Adipose tissue (tissue), 3 donors: Measurements from ENCODE around the gene SCTR. TPM values are rescaled to one million over a fixed set of nuclear protein-coding genes. Genes with fewer than 3 reads are reported as not detected.

Experiments
- H3K27ac ChIP-seq: one replicate; pipeline ENCODE4 v1.5.1; 2013; ENCODE audit warnings: low read depth, low read length
- WGBS, 3 donors: extraction: QIAGEN DNeasy Blood & Tissue Kit; methylation state at CpG; one replicate each; pipeline ENCODE4 v1.1.7; 2013; 5-methylcytosine and 5-hydroxymethylcytosine counted together
- polyA plus RNA-seq, 3 donors: library from polyadenylated mRNA; stranded (reverse); fragments of 200-250 nt; gene quantifications; one replicate each; pipeline ENCODE4 v1.2.3, GENCODE V29; 2013
- donor health status: healthy with polysubstance abuse.
- donor health status: Bipolar disorder and iron deficiency.
- donor health status: healthy.

Gene SCTR
- polyA plus RNA-seq, 3 donors: 0.65 to 59.8 TPM; not detected in 1

DNA sequence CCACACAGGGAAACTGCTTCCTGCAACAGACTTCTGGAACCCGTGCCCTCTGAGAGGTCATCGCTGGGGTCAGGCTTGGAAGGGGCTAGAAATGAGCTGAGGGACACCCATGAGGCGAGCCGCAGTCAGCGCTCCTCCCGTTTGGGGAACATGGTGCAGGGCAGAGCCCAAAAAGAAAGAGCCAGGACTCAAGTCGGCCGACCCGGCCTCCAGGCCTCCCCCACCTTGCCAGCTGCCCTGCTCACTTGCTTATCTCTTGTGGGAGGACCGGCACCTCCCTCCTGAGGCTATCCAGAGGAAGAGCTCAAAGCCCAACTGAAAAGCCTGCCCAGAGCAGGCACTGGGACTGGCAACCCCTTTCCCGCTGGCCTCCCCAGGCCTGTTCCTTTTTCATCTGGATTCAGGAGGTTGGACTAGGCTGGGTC lies 43.6 kb downstream of the SCTR start:
- WGBS, 3 donors: 56 to 85% (median 80%) methylated on average over 11 of the region's 11 CpGs
- no peak overlapping the region for H3K27ac ChIP-seq

DNA sequence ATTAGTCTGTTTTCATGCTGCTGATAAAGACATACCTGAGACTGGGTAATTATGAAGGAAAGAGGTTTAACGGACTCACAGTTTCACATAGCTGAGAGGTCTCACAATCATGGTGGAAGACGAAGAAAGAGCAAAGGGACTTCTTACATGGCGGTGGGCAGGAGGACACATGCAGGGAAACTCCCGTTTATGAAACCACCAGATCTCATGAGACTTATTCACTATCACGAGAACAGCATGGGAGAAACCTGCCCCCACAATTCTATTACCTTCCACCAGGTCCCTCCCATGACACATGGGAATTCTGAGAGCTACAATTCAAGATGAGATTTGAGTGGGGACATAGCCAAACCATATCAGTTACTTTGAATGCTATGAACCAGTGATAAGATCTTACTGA lies 44.1 kb downstream of the SCTR start:
- no peak overlapping the region for H3K27ac ChIP-seq
- 88 to 94% (median 93%) methylated on average over 5 of the region's 5 CpGs for WGBS, 3 donors

DNA sequence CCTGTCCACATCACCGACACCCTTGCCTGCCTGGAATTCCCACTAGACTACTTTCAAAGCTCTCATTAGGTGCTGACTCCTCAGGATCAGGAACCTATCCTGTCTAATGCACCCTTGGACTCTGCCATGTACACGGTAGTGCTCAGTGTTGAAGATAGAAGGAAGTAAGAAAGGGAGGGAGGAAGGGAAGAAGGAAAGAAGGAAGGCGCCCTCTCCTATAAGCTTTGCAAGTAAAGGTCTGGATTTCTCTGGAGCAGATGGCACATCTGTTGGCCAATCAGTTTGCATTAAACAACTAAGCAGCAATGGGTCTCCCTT lies 45.3 kb downstream of the SCTR start:
- WGBS, 3 donors: 77 to 88% (median 79%) methylated on average over 3 of the region's 3 CpGs
- H3K27ac ChIP-seq: no peak overlapping the region

DNA sequence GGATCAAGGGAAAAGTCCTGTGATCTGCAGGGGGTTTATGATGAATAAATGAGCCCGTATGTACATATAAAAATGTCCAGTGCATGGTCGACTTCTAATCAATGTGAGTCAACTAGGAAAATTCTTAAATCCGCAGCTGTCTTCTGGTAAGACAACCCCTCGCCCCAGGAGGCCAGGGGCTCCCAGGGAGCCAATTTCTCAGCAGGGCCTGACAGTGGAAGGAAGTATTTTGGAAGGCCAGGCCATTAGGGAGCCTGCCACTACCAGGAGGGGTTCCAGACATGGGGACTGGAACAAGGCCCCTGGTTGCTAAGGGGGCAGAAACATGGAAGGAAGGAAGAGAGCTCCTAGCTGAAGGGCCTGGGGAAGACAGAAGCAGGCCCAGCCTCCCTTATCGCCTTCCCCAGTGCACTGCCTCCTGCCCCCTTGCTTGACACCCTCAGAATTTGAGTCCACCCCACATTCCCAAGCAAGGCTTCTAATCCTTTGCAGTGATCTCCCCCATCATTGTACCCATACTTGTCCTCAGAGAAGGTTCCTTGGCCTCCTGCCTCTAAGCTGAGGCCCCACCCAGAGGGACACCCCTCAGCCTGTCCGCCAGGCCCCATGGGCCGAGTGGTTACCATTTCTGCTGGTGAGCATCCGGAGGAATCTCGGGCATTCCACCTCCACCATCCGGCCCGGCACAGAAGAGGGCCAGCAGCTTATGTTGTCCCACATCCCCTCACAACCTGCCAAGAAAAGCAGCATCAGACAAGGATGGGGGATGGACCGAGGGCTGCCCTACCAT lies 45.9 kb downstream of the SCTR start:
- 80 to 91% (median 90%) methylated on average over 12 of the region's 12 CpGs for WGBS, 3 donors
- no peak overlapping the region for H3K27ac ChIP-seq

DNA sequence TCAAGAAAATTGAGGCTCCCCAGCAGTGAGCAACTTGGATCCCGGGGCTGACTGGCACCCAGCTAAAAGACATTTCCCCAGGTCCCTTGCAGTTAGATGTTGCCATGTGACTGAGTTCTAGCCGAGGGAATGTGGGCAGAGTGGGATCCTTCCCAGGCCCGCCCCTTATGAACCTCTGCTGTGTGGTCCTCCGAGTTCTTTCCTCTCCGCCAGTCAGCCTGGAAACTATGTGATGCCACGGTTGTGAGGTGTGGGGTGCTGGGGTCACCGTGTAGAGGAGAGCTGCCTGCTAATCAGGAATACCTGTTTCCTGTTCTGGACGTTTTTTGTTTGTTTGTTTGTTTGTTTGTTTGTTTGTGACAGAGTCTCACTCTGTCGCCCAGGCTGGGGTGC lies 47.2 kb downstream of the SCTR start:
- WGBS, 3 donors: 68 to 72% (median 69%) methylated on average over 9 of the region's 9 CpGs
- H3K27ac ChIP-seq: no peak overlapping the region

DNA sequence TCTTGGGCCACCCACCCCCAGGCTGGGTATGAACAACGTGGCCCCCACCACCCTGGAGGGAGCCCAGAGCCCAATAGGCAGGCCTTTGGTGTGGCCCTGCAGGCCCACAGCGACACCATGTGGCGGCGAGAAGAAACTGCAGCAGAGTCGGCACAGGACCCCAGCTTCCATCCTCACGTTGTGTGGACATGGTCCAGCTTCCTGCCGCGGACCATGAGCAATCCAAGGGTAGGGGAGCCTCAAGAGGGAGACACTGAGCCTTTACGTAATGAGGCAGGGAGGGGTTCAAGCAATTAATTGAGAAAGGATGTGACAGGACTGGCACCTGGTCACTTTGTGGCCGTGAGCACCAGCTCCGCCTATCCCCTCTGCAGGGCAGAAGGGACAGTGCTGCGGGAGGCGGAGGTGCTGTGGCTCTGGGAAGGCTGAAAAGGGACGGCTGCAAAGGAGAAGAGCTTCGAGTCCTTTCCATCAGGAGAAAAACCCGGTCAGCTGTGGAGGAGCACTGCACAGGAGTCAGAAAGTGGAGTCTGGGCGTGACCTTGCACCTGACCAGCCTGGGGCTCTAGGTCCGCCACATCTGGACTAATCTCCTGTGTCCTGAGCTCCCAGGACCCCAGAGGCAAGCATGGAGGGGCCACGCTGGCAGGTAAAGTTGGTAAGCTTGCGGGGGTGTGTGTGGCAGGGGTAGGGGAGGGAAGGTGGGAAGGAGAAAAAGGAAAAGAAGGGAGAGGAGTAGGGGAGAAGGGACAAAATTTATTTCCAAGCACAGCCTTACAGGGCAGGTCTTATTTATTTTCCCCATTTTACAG lies 47.8 kb downstream of the SCTR start:
- 25 to 28% (median 26%) methylated on average over 20 of the region's 20 CpGs for WGBS, 3 donors
- no peak overlapping the region for H3K27ac ChIP-seq

DNA sequence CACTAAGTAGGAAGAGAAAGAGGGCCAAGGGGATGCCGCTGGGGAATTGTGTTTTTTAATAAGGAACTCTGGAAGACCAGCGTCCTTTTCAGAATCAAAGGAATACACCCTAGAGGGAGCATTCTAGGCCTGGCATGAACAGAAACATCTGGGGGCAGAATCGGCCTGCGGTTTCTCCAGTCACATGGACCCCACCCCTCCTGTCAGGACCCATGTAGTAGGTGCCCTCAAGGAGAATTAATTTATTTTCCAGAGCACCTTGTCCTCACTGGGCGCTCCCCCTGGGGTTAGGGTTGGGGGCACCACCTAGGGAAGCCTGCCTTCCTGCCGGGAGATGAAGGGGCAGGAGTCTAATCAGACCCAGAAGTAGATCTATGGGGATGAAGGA lies 48.4 kb downstream of the SCTR start:
- H3K27ac ChIP-seq: no peak overlapping the region
- WGBS, 3 donors: 64 to 78% (median 71%) methylated on average over 6 of the region's 6 CpGs

DNA sequence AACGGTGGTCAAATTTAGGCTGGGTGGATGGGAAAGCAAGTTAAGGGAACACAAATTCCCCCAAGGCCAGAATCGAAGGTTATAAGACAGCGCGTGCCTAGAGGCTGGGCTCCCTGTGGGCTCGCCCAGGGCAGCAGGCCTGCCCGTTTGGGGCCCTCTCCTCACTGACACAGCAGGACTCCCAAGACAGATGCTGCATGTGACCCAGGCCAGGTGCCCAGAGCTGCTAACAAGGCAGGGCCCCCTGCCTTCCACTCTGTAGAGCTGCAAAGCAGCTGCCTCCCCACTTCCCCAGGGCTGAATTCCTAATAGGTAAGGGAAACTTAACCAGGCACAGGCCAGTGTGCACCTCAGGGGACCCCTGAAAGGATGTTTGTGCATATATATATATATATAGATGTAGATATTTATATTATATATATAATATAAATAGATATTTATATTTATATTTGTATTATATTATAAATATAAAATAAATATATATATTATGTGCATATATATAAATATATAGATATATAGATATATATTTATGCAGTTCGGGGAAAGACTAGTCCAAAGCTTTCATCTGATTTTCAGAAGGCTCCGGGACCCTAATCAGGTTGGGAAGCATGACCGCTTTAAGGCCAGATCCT lies 48.9 kb downstream of the SCTR start:
- H3K27ac ChIP-seq: no peak overlapping the region
- 78 to 85% (median 78%) methylated on average over 9 of the region's 9 CpGs for WGBS, 3 donors

DNA sequence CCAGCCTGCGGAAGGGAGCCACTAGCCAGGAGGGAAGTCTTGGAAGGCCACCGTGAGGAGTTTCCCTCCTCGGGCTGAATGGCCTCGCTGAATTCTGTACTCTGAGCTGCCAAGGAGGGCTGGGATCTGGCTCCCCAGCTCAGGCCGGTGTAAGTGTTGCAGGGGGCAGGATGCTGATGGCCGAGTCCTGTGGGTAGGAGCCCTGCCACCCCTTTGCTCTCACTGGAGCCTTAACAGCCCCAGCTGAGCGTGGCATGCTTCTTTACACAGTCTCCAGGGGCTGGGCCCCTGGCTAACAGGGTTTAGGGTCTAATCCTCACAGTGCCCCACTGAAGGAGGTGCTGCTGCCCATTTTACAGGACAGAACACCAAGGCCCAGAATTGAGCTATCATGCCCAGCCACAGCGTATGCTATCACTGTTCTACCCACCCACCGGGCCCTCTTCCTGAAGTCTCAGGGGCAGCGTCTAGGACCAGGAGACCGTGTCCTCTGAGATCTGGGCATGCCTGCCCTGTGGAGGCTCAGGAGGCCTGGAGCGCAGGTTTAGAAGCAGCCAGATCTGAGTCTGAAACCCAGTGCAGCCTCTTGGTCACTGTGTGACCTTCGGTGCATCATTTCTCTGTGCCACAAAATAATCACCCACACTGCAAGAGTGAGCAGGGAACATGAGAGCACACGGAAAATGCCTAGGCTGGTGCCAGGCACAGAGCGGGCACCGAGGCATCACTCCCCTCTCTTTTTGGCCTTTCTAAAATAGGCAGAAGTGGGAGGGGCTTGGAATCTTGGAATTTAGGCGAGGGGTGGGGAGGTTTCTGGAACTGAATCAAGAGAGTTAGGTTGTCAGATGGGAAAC lies 49.7 kb downstream of the SCTR start:
- 81 to 91% (median 85%) methylated on average over 17 of the region's 17 CpGs for WGBS, 3 donors
- H3K27ac ChIP-seq: no peak overlapping the region

DNA sequence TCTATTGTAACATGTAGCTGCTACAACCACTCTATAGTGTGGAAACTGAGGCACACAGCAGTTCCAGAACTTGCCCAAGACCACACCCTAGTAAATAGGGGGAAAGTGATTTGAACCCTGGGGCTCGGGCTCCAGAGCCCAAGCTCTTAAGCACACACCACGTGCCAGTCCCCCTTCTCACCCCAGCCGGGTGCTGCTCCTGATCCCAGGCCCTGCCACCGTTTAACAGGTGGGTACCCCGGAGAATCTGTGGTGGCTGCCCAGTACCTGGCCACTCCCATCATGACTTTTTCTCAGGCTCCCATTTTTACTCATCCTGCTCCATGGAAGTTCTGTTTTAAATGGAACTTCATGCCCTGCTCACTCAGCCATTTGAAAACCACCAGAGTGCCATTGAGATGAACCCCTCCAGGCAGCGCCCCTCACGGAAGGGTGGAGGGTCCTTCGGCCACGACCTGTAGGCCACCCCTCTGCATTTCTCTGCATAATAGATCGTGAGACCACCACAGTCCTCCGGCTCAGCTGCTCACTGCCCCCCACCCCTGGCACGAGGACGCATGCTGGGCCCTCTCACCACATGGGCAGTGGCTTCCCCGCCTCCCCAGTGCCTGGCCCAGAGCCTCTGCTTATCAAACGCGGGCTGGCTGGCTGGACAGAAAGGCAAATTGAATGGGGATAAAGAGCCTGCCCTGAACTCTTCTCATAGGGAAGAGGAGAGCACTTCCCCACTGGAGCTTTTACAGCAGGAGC lies 50.5 kb downstream of the SCTR start:
- 84 to 90% (median 86%) methylated on average over 16 of the region's 16 CpGs for WGBS, 3 donors
- no peak overlapping the region for H3K27ac ChIP-seq

DNA sequence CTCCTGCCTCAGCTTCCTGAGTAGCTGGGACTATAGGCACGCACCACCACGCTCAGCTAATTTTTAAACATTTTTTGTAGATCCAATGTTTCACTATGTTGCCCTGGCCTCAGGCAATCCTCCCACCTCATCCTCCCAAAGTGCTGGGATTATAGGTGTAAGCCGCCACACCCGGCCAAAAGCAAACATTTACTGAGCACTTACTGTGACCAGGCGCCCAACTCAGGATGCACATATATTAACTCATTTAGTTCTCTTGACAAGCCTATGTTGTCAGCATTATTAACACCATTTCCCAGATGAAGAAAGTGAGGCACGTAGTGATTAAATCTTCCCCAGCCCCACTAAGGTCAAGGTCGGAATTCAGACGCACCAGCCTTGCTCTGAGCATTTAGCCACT lies 51.5 kb downstream of the SCTR start:
- WGBS, 3 donors: 90 to 97% (median 93%) methylated on average over 8 of the region's 8 CpGs

DNA sequence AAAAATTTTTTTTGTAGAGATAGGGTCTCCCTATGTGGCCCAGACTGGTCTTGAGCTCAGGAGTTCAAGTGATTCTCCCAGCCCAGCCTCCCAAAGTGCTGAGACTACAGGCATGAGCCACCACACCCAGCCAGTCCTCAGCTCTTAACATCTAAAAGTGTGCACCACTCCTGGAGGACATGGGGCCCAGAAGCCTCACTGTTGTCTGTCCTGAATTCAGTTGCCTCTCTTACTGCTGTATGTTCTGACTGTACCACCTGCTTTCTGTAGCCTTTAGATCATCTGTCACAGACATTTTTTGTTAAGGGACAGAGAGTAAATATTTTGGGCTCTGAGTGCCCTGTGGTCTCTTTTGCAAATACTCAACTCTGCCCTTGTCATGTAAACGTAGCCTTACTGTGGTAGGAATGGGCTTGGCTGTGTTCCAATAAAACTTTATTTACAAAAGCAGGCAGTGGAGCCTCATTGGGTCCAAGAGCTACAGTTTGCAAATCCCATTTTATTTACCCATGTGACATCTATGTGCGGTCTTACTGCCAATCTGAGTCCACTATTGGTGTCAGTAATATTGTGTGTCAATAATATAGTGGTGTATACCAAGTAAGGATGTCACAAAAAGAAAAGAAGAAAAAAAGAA lies 54.5 kb downstream of the SCTR start:
- H3K27ac ChIP-seq: no peak overlapping the region
- 13 to 80% (median 27%) methylated on average over 2 of the region's 2 CpGs for WGBS, 3 donors

More for the DNA sequence above, 51.5 kb downstream of the SCTR start:
- no peak overlapping the region for H3K27ac ChIP-seq

DNA sequence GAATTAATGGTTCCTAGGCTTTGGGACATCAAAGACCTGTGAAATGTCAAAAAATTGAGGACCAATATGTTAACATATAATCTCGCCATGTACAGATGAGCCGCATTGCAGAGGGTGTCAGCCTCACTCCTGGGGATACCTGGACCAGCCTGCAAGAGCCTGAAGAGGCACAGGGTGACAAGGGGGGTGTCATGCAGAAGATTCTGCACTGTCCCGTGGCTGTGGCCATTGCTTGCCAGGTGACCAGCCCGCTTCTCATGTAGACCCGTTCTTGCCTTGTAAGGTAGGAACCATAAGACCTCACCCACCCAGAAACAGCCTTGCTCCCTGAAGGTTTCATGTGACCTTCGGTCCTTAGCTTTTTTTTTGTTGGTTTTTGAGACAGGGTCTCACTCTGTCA lies 55.2 kb downstream of the SCTR start:
- 82 to 88% (median 87%) methylated on average over 6 of the region's 6 CpGs for WGBS, 3 donors

DNA sequence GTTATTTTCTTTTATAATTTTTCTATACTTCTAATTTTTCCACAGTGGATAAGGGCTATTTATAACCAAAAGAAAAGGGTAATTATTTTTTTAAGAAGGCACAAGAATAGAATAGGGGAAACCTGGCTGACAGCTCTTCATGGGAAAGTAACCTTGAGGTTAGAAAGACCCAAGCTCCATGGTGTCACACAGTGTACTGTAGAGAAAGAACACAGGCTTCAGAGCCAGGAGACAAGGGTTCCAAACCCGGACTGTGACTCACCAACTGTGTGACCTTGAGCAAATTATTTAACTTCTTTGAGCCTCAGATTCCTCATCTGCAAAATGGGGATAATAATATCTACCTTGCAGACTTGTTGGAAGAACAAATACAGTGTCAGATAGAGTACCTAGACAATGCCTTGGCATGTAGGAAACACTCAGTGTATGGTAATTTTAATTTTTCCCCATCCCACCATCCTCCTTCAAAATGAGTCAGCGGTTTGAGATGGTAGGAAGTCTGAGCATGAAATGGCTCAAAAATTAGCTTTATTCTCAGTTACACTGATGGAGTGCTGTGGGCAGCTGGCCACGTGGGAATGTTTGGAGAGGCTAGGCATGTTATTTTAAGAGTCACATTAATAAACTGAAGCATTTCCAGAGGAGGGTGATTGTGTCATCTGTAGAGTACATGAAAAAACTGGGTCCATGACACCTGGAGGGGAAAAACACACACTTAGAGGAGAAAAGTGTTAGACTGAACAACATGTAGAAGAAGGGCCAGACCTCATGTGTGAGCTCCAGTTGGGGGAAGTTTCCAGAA lies 55.9 kb downstream of the SCTR start:
- 50 to 63% (median 61%) methylated on average over 3 of the region's 3 CpGs for WGBS, 3 donors
- H3K27ac ChIP-seq: no peak overlapping the region

More for the DNA sequence above, 55.2 kb downstream of the SCTR start:
- H3K27ac ChIP-seq: no peak overlapping the region

DNA sequence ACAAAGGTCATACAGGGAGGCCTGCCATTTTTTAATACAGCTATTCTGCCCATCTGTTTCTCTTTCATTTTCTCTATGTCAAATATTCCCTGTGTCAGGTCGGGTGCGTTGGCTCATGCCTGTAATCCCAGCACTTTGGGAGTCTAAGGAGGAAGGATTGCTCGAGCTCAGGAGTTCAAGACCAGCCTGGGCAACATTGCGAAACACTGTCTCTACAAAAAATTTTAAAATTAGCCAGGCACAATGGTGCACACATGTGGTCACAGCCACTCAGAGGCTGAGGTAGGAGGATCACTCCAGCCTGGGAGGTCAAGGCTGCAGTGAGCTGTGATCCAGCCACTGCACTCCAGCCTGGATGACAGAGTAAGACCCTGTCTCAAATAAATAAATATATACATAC lies 57.9 kb downstream of the SCTR start:
- WGBS, 3 donors: 80 to 90% (median 86%) methylated on average over 4 of the region's 4 CpGs
- no peak overlapping the region for H3K27ac ChIP-seq

DNA sequence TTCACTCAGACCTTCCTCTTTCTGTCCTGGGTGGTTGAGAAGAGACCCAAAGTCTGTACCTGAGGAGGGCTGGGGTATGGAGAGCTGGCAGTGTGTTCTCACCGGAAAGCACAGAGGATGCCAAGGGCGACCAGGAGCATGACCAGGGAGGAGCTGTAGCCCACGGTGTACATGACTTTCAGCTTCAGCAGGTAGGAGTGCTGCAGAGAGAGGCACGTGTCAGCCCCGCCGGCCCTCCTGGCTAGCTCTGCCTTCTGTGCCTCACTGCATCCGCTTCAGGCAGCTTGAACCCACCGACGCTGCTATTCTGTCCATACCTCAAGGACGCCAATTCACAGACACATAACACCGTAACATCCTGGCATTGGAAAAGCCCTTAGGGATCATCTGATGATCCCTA lies 58.6 kb downstream of the SCTR start:
- 93 to 99% (median 93%) methylated on average over 11 of the region's 11 CpGs for WGBS, 3 donors

DNA sequence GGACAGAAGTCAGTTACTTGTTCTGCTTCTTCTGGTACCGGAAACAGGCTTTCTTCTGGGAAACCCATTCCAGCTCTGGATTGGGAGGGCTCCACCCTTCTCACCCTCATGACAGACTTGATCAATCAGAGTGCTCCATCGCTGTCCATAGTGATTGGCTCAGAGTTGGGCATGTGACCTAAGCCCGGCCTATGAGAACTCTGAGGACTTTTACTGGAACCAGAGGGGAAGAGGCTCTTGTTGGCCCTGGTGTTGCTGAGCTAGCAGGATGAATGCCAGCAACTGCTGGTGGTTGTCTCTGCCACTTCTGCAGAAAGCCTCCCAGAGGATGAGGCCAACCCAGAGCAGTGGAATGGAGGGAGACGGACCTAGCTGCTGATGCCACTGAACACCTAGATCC lies 59.3 kb downstream of the SCTR start:
- WGBS, 3 donors: 87 to 91% (median 91%) methylated on average over 4 of the region's 4 CpGs
- H3K27ac ChIP-seq: no peak overlapping the region

More for the DNA sequence above, 58.6 kb downstream of the SCTR start:
- no peak overlapping the region for H3K27ac ChIP-seq
